ENCODE measurements around the gene TCP11. TPM values are rescaled to one million over a fixed set of nuclear protein-coding genes. Genes with fewer than 3 reads are reported as not detected.

Gene TCP11
- total and polyA plus RNA-seq, 4 donors: 0.05 to 0.19 TPM; not detected in 2

GRCh38 chr6:35158520-35158919 lies 17.4 kb upstream of the TCP11 start:
- DNase-seq (ENCODE audit: low spot score): no peak
- H3K4me1 ChIP-seq (ENCODE audit: control insufficient read depth in 4 of 4, insufficient read depth in 4 of 4, low read length in 3 of 4): peaks cover 5 to 30% (median 23%) of the 10 kb centered on the region in 4 donors
- TF ChIP-seq RXRA (IDR thresholded peaks at IDR 0.05) (no peak), RAD21 (IDR thresholded peaks at IDR 0.05) (no peak), HNF4A (conservative IDR thresholded peaks at IDR 0.05) (no peak), YY1 (IDR thresholded peaks at IDR 0.05) (no peak), TAF1 (conservative IDR thresholded peaks at IDR 0.05) (no peak), HNF4G (IDR thresholded peaks at IDR 0.05) (no peak), NR2F2 (IDR thresholded peaks at IDR 0.05) (no peak), FOXA2 (IDR thresholded peaks at IDR 0.05) (no peak), CTCF (IDR thresholded peaks at IDR 0.05; ENCODE audit: low read depth, low read length, missing input control) (no peak), FOXA1 (IDR thresholded peaks at IDR 0.05) (no peak), SP1 (IDR thresholded peaks at IDR 0.05) (no peak), GABPA (IDR thresholded peaks at IDR 0.05 in 1 of 2, conservative IDR thresholded peaks at IDR 0.05 in 1 of 2) (no peak), ZBTB33 (IDR thresholded peaks at IDR 0.05) (no peak), EGR1 (IDR thresholded peaks at IDR 0.05; ENCODE audit: low read depth in 2 of 2) (no peak)
- TF ChIP-seq, protein P1, sequence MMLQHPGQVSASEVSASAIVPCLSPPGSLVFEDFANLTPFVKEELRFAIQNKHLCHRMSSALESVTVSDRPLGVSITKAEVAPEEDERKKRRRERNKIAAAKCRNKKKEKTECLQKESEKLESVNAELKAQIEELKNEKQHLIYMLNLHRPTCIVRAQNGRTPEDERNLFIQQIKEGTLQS (IDR thresholded peaks at IDR 0.05): no peak
- TF ChIP-seq, protein P2, sequence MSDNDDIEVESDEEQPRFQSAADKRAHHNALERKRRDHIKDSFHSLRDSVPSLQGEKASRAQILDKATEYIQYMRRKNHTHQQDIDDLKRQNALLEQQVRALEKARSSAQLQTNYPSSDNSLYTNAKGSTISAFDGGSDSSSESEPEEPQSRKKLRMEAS (IDR thresholded peaks at IDR 0.05): no peak
- no peak overlapping the region for H3K9ac ChIP-seq (ENCODE audit: low read depth in 1 of 2, low read length in 2 of 2)
- no peak overlapping the region for H3K4me3 ChIP-seq (ENCODE audit: low read depth in 1 of 3, low read length in 3 of 3)
- H3K36me3 ChIP-seq (ENCODE audit: control insufficient read depth in 4 of 4, insufficient read depth in 3 of 4, low read depth in 1 of 4, low read length in 3 of 4): no peaks in the 10 kb centered on the region
- H3K27me3 ChIP-seq (ENCODE audit: control insufficient read depth in 4 of 4, insufficient read depth in 4 of 4, low read length in 3 of 4): no peaks in the 10 kb centered on the region
- H3K9me3 ChIP-seq (ENCODE audit: control insufficient read depth in 4 of 4, low read length in 3 of 4): no peaks in the 10 kb centered on the region
- H3K27ac ChIP-seq (ENCODE audit: low read depth in 1 of 2, low read length in 2 of 2): no peak overlapping the region

DNA sequence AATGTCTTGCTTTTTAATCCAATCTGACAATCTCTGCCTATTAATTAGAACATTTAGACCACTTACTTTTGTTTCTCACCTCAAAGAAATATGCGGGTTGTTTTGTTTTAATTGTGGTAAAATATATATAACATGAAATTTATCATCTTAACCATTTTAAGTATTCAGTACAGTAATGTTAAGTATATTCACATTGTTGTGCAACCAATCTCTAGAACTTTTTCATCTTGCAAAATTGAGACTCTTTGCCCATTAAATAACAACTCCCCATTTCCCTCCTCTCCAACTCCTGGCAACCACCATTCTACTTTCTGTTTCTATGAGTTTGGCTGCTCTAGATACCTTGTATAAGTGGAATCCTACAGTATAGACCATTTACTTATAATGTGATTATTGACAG lies 13.8 kb upstream of the TCP11 start:
- Histone ChIP-seq H3K9me3 (ENCODE audit: control insufficient read depth in 4 of 4, low read length in 3 of 4) (no peaks in the 10 kb centered on the region), H3K4me3 (ENCODE audit: low read depth in 1 of 3, low read length in 3 of 3) (no peak overlapping the region), H3K27ac (ENCODE audit: low read depth in 1 of 2, low read length in 2 of 2) (no peak overlapping the region), H3K27me3 (ENCODE audit: control insufficient read depth in 4 of 4, insufficient read depth in 4 of 4, low read length in 3 of 4) (no peaks in the 10 kb centered on the region), H3K9ac (ENCODE audit: low read depth in 1 of 2, low read length in 2 of 2) (no peak overlapping the region), H3K4me1 (ENCODE audit: control insufficient read depth in 4 of 4, insufficient read depth in 4 of 4, low read length in 3 of 4) (no peaks in the 10 kb centered on the region), H3K36me3 (ENCODE audit: control insufficient read depth in 4 of 4, insufficient read depth in 3 of 4, low read depth in 1 of 4, low read length in 3 of 4) (no peaks in the 10 kb centered on the region)
- 98% methylated on average over 1 of the region's 1 CpG for WGBS
- TF ChIP-seq HNF4A (conservative IDR thresholded peaks at IDR 0.05): no peak
- DNase-seq (ENCODE audit: low spot score): no peak

- WGBS: 93% methylated on average over 2 of the region's 2 CpGs
- TF ChIP-seq YY1 (IDR thresholded peaks at IDR 0.05) (no peak), NR2F2 (IDR thresholded peaks at IDR 0.05) (no peak), RAD21 (IDR thresholded peaks at IDR 0.05) (no peak), EGR1 (IDR thresholded peaks at IDR 0.05; ENCODE audit: low read depth in 2 of 2) (no peak), CTCF (IDR thresholded peaks at IDR 0.05; ENCODE audit: low read depth, low read length, missing input control) (no peak), TAF1 (conservative IDR thresholded peaks at IDR 0.05) (no peak), JUND (IDR thresholded peaks at IDR 0.05) (no peak), SP1 (IDR thresholded peaks at IDR 0.05) (no peak), ZBTB33 (IDR thresholded peaks at IDR 0.05) (no peak), FOXA1 (IDR thresholded peaks at IDR 0.05) (no peak), HNF4A (conservative IDR thresholded peaks at IDR 0.05) (no peak)
- TF ChIP-seq, protein P2 (IDR thresholded peaks at IDR 0.05): no peak
- Histone ChIP-seq H3K4me1 (ENCODE audit: control insufficient read depth in 4 of 4, insufficient read depth in 4 of 4, low read length in 3 of 4) (no peaks in the 10 kb centered on the region), H3K4me3 (ENCODE audit: low read depth in 1 of 3, low read length in 3 of 3) (no peak overlapping the region), H3K9ac (ENCODE audit: low read depth in 1 of 2, low read length in 2 of 2) (no peak overlapping the region), H3K27me3 (ENCODE audit: control insufficient read depth in 4 of 4, insufficient read depth in 4 of 4, low read length in 3 of 4) (no peaks in the 10 kb centered on the region), H3K27ac (ENCODE audit: low read depth in 1 of 2, low read length in 2 of 2) (no peak overlapping the region), H3K36me3 (ENCODE audit: control insufficient read depth in 4 of 4, insufficient read depth in 3 of 4, low read depth in 1 of 4, low read length in 3 of 4) (no peaks in the 10 kb centered on the region), H3K9me3 (ENCODE audit: control insufficient read depth in 4 of 4, low read length in 3 of 4) (no peaks in the 10 kb centered on the region)
- no peak for DNase-seq (ENCODE audit: low spot score)
These were observed 13.1 kb upstream of the TCP11 start for GRCh38 chr6:35154262-35154661.
